WTC11 (cell line): ENCODE measurements around the gene UTF1. TPM values are rescaled to one million over a fixed set of nuclear protein-coding genes. Genes with fewer than 3 reads are reported as not detected.

ENCODE experiments used
- ATAC-seq: fragments of 200-7000 bp; cut with Tn5 transposase; 2 replicates; pipeline ENCODE4 v1.10.0; 2021; ENCODE audit warnings: mild to moderate bottlenecking, moderate library complexity
- CTCF ChIA-PET: fragments of 300-600 bp; sonication (Branson Sonifier 250); formaldehyde crosslinking; loops from one replicate; lab custom pipeline; 2021; ENCODE audit warnings: antibody characterized with exemption; lab: Charles Lee
- POLR2A ChIA-PET: fragments of 350-600 bp; sonication (Branson Sonifier 250); formaldehyde crosslinking; loops from one replicate; lab custom pipeline; 2021; ENCODE audit warnings: antibody characterized with exemption; lab: Charles Lee
- DNase-seq: peaks from one replicate; pipeline ENCODE4 v3.0.0; 2021; ENCODE audit warnings: low spot score
- H3K27ac Mint-ChIP-seq: 2 replicates; pipeline ENCODE4 v1.8.0; 2021; ENCODE audit warnings: mixed read lengths
- H3K27me3 Mint-ChIP-seq: 2 replicates; pipeline ENCODE4 v1.8.0; 2021; ENCODE audit warnings: low read depth, mild to moderate bottlenecking, moderate library complexity, mixed read lengths
- H3K36me3 Mint-ChIP-seq: 2 replicates; pipeline ENCODE4 v1.8.0; 2021; ENCODE audit warnings: mixed read lengths
- H3K4me1 Mint-ChIP-seq: 2 replicates; pipeline ENCODE4 v1.8.0; 2022; ENCODE audit warnings: mixed read lengths
- H3K4me3 Mint-ChIP-seq: 2 replicates; pipeline ENCODE4 v1.8.0; 2021; ENCODE audit warnings: mild to moderate bottlenecking, moderate library complexity, mixed read lengths
- H3K9me3 Mint-ChIP-seq: 2 replicates; pipeline ENCODE4 v1.8.0; 2021; ENCODE audit warnings: mixed read lengths
- ATF1 ChIP-seq: sonication (generic); formaldehyde crosslinking; IDR thresholded peaks from 2 replicates; pipeline ENCODE4 v1.8.1; 2023; ENCODE audit warnings: mild to moderate bottlenecking, moderate library complexity, missing genetic modification reagents
- CBFB ChIP-seq: sonication (generic); formaldehyde crosslinking; IDR thresholded peaks from 2 replicates; pipeline ENCODE4 v1.8.1; 2022; ENCODE audit warnings: mild to moderate bottlenecking, low read depth, missing genetic modification reagents
- E2F5 ChIP-seq: sonication (generic); formaldehyde crosslinking; IDR thresholded peaks from 2 replicates; pipeline ENCODE4 v1.8.1; 2022; ENCODE audit warnings: mild to moderate bottlenecking, moderate library complexity, missing genetic modification reagents
- ELF4 ChIP-seq: sonication (generic); formaldehyde crosslinking; IDR thresholded peaks from 2 replicates; pipeline ENCODE4 v1.8.1; 2022; ENCODE audit warnings: low read depth, mild to moderate bottlenecking, moderate library complexity, missing genetic modification reagents
- ETV6 ChIP-seq: sonication (generic); formaldehyde crosslinking; IDR thresholded peaks from 2 replicates; pipeline ENCODE4 v1.8.1; 2022; ENCODE audit warnings: mild to moderate bottlenecking, missing genetic modification reagents
- FOXK1 ChIP-seq: sonication (generic); formaldehyde crosslinking; IDR thresholded peaks from 2 replicates; pipeline ENCODE4 v1.8.0; 2022; ENCODE audit warnings: mild to moderate bottlenecking, moderate library complexity, missing genetic modification reagents
- FOXP1 ChIP-seq: sonication (generic); formaldehyde crosslinking; IDR thresholded peaks from 2 replicates; pipeline ENCODE4 v1.8.0; 2022; ENCODE audit warnings: missing genetic modification reagents, mild to moderate bottlenecking, moderate library complexity, borderline replicate concordance
- FOXP4 ChIP-seq: sonication (generic); formaldehyde crosslinking; IDR thresholded peaks from 2 replicates; pipeline ENCODE4 v1.8.0; 2022; ENCODE audit warnings: mild to moderate bottlenecking, missing genetic modification reagents
- IRF1 ChIP-seq: sonication (generic); formaldehyde crosslinking; IDR thresholded peaks from 2 replicates; pipeline ENCODE4 v1.8.0; 2023; ENCODE audit warnings: missing genetic modification reagents
- MAX ChIP-seq: sonication (generic); formaldehyde crosslinking; IDR thresholded peaks from 2 replicates; pipeline ENCODE4 v1.8.0; 2022; ENCODE audit warnings: mild to moderate bottlenecking, missing genetic modification reagents
- NR2C2 ChIP-seq: sonication (generic); formaldehyde crosslinking; IDR thresholded peaks from 2 replicates; pipeline ENCODE4 v1.8.0; 2022; ENCODE audit warnings: mild to moderate bottlenecking, missing genetic modification reagents
- PRDM15 ChIP-seq: sonication (generic); formaldehyde crosslinking; IDR thresholded peaks from 2 replicates; pipeline ENCODE4 v1.8.0; 2022; ENCODE audit warnings: missing genetic modification reagents
- PREB ChIP-seq: sonication (generic); formaldehyde crosslinking; IDR thresholded peaks from 2 replicates; pipeline ENCODE4 v1.8.1; 2022; ENCODE audit warnings: mild to moderate bottlenecking, missing genetic modification reagents, moderate library complexity, borderline replicate concordance
- TCF7 ChIP-seq: sonication (generic); formaldehyde crosslinking; IDR thresholded peaks from 2 replicates; pipeline ENCODE4 v1.8.0; 2022; ENCODE audit warnings: mild to moderate bottlenecking, low read depth, missing genetic modification reagents, moderate library complexity
- TEAD1 ChIP-seq: sonication (generic); formaldehyde crosslinking; IDR thresholded peaks from 2 replicates; pipeline ENCODE4 v1.8.0; 2022; ENCODE audit warnings: mild to moderate bottlenecking, missing genetic modification reagents
- TEAD4 ChIP-seq: sonication (generic); formaldehyde crosslinking; IDR thresholded peaks from 2 replicates; pipeline ENCODE4 v1.8.0; 2022; ENCODE audit warnings: mild to moderate bottlenecking, missing genetic modification reagents
- USF2 ChIP-seq: sonication (generic); formaldehyde crosslinking; IDR thresholded peaks from 2 replicates; pipeline ENCODE4 v1.8.1; 2023; ENCODE audit warnings: mild to moderate bottlenecking, missing genetic modification reagents, moderate library complexity
- ZNF263 ChIP-seq: sonication (generic); formaldehyde crosslinking; IDR thresholded peaks from 2 replicates; pipeline ENCODE4 v1.8.1; 2022; ENCODE audit warnings: low read depth, mild to moderate bottlenecking, moderate library complexity, missing genetic modification reagents
- ZNF317 ChIP-seq: sonication (generic); formaldehyde crosslinking; IDR thresholded peaks from 2 replicates; pipeline ENCODE4 v1.8.1; 2023; ENCODE audit warnings: low read depth, mild to moderate bottlenecking, moderate library complexity, missing genetic modification reagents, borderline replicate concordance
- ZSCAN18 ChIP-seq: fragments of 250-450 bp; sonication (Bioruptor Pico); IDR thresholded peaks from 2 replicates; pipeline ENCODE4 v2.1.2; 2022; ENCODE audit warnings: mild to moderate bottlenecking, moderate library complexity
- total RNA-seq: library from RNA; stranded (reverse); gene quantifications from 3 replicates; pipeline ENCODE4 v1.2.3, GENCODE V29; 2021

Gene UTF1
- total RNA-seq, 1 experiment from 2014 or later: 196 TPM

- ChIA-PET CTCF (no interaction called here), POLR2A (no interaction called here)
- peaks cover 4% of the 10 kb centered on the region for H3K36me3 Mint-ChIP-seq
- peak overlapping the region; percentile 58 for H3K4me3 Mint-ChIP-seq
- H3K27me3 Mint-ChIP-seq: peaks cover 55% of the 10 kb centered on the region
- DNase-seq (peak; percentile 56), ATAC-seq (no peak)
- TF ChIP-seq TEAD1 (CRISPR knock-in tag) (peak; percentile 37; the same call in 1 of the 2 replicates), TCF7 (CRISPR knock-in tag) (0 out of 2 replicates have a peak, but pooled peaks have one; percentile 32), PREB (CRISPR knock-in tag) (no peak), NR2C2 (CRISPR knock-in tag) (peak; percentile 40; the same call in 1 of the 2 replicates), FOXP4 (CRISPR knock-in tag) (peak; percentile 90), ELF4 (peak; percentile 83; the same call in 1 of the 2 replicates), E2F5 (peak; percentile 52; the same call in 1 of the 2 replicates), IRF1 (CRISPR knock-in tag) (0 out of 2 replicates have a peak, but pooled peaks have one; percentile 24), USF2 (CRISPR knock-in tag) (0 out of 2 replicates have a peak, but pooled peaks have one; percentile 12), FOXK1 (peak; percentile 43; the same call in 1 of the 2 replicates), FOXP1 (peak; percentile 96), ETV6 (CRISPR knock-in tag) (peak; percentile 72; the same call in 1 of the 2 replicates), PRDM15 (CRISPR knock-in tag) (peak; percentile 54; the same call in 1 of the 2 replicates), ATF1 (CRISPR knock-in tag) (0 out of 2 replicates have a peak, but pooled peaks have one; percentile 47), ZNF317 (no peak), ZSCAN18 (CRISPR knock-in tag) (no peak), TEAD4 (CRISPR knock-in tag) (peak; percentile 33; the same call in 1 of the 2 replicates), MAX (CRISPR knock-in tag) (peak; percentile 44; the same call in 1 of the 2 replicates), CBFB (CRISPR knock-in tag) (no peak), ZNF263 (0 out of 2 replicates have a peak, but pooled peaks have one; percentile 52)
- peaks cover 52% of the 10 kb centered on the region for H3K4me1 Mint-ChIP-seq
- H3K9me3 Mint-ChIP-seq: no peaks in the 10 kb centered on the region
- no peak overlapping the region for H3K27ac Mint-ChIP-seq
Measured at GRCh38 chr10:133230387-133231195, 574 bp downstream of the UTF1 start.
